Stimulated activated CD4-positive, alpha-beta T cell treated with anti-CD3 and anti-CD28 coated beads, Interleukin-2, amount 100 ng/mL, for 4 hours (primary cell): ENCODE data around the gene GALNT2.

Experiments
- DNase-seq: peaks from one replicate; pipeline ENCODE4 v3.0.0-alpha.2; 2020; ENCODE audit warnings: low read depth

The GALNT2 gene

GRCh38 chr1:230300322-230301301 is 233.6 kb downstream of the GALNT2 start:
- DNase-seq, result no peak

- DNase-seq, result no peak
Observed at GRCh38 chr1:230301322-230301721, 234.3 kb downstream of the GALNT2 start.

- no peak for DNase-seq
Observed at GRCh38 chr1:230301822-230302221, 234.8 kb downstream of the GALNT2 start.

- DNase-seq, result no peak
Observed at GRCh38 chr1:230303069-230303468, 236.0 kb downstream of the GALNT2 start.

- no peak for DNase-seq
Observed at GRCh38 chr1:230303822-230304221, 236.8 kb downstream of the GALNT2 start.

- no peak for DNase-seq
Observed at GRCh38 chr1:230306169-230306568, 239.1 kb downstream of the GALNT2 start.

GRCh38 chr1:230307213-230307612 is 240.2 kb downstream of the GALNT2 start:
- DNase-seq, result no peak

- no peak for DNase-seq
Observed at GRCh38 chr1:230308039-230308438, 241.0 kb downstream of the GALNT2 start.

- no peak for DNase-seq
Observed at GRCh38 chr1:230308821-230309220, 241.8 kb downstream of the GALNT2 start.

- no peak for DNase-seq
Observed at GRCh38 chr1:230309646-230310177, 242.7 kb downstream of the GALNT2 start.

- peak; percentile 41 for DNase-seq
Observed at GRCh38 chr1:230310381-230311163, 243.5 kb downstream of the GALNT2 start.

- DNase-seq, result no peak
Observed at GRCh38 chr1:230312676-230313075, 245.6 kb downstream of the GALNT2 start.

GRCh38 chr1:230313453-230314141 is 246.6 kb downstream of the GALNT2 start:
- no peak for DNase-seq

- DNase-seq, result no peak
Observed at GRCh38 chr1:230314142-230314470, 247.1 kb downstream of the GALNT2 start.

- no peak for DNase-seq
Observed at GRCh38 chr1:230315099-230315498, 248.1 kb downstream of the GALNT2 start.

GRCh38 chr1:230316864-230317745 is 250.1 kb downstream of the GALNT2 start:
- no peak for DNase-seq

- no peak for DNase-seq
Observed at GRCh38 chr1:230317823-230318819, 251.1 kb downstream of the GALNT2 start.

GRCh38 chr1:230319014-230319747 is 252.1 kb downstream of the GALNT2 start:
- DNase-seq, result no peak

GRCh38 chr1:230320804-230321203 is 253.8 kb downstream of the GALNT2 start:
- DNase-seq, result no peak
